ENCODE data around the gene KLHL20. TPM values are rescaled to one million over a fixed set of nuclear protein-coding genes. Genes with fewer than 3 reads are reported as not detected.

The KLHL20 gene
- total RNA-seq, 1 donor from 2014 or later = 26.6 TPM

DNA sequence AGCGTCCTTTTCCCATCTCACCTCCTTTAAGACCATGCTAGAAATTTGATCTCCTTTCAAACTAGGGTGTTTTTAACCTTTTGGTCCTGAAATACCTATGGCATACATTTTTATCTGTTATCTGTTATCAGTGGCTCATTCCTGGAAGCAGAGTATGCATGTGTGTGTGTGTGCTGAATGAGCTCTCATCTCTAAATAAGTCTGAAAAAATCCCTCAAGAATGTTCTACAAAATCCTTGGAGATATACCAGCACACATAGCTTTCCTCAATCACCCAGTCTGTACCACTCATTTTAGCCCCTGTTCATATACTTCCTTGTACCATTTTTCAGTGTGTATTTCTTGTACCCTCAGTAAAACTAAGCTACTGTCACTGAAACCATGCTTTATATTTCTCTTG is 103.7 kb downstream of the KLHL20 start:
- no peak overlapping the region for H3K4me3 ChIP-seq (ENCODE audit: low read length in 3 of 3)

DNA sequence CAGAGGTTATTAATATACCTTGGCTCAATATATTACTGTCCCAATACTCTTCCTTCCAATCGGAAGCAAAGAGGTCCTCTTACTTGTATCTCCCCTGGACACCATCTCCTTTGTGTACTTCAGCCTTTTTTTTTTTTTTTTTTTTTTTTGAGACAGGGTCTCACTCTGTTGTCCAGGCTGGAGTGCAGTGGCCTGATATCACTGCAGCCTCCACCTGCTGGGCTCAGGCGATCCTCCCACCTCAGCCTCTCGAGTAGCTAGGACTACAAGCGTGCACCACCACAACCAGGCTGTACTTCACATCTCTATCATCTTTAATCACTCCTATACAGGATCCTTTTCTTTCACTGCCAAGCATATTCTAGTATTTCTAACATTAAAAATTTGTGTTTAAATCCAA is 106.9 kb downstream of the KLHL20 start:
- no peaks in the 10 kb centered on the region for H3K27me3 ChIP-seq (ENCODE audit: control insufficient read depth in 3 of 3, insufficient read depth in 3 of 3, low read length in 3 of 3)
- no peak overlapping the region for H3K27ac ChIP-seq (ENCODE audit: low read depth, low read length)
- peaks cover 8 to 9% (median 8%) of the 10 kb centered on the region in 3 donors for H3K4me1 ChIP-seq (ENCODE audit: control insufficient read depth in 3 of 3, insufficient read depth in 3 of 3, low read length in 3 of 3)
- no peak overlapping the region for H3K9ac ChIP-seq (ENCODE audit: low read depth in 1 of 3, low read length in 3 of 3)
- H3K9me3 ChIP-seq (ENCODE audit: control insufficient read depth in 3 of 3, low read length in 3 of 3) = no peaks in the 10 kb centered on the region
- H3K4me3 ChIP-seq (ENCODE audit: low read length in 3 of 3) = no peak overlapping the region
- peaks cover 0 to 5% (median 3%) of the 10 kb centered on the region in 3 donors for H3K36me3 ChIP-seq (ENCODE audit: control insufficient read depth in 3 of 3, insufficient read depth in 3 of 3, low read length in 3 of 3)

More for the DNA sequence above, 103.7 kb downstream of the KLHL20 start:
- H3K4me1 ChIP-seq (ENCODE audit: control insufficient read depth in 3 of 3, insufficient read depth in 3 of 3, low read length in 3 of 3) = peaks cover 2 to 4% (median 3%) of the 10 kb centered on the region in 3 donors
- H3K9me3 ChIP-seq (ENCODE audit: control insufficient read depth in 3 of 3, low read length in 3 of 3) = no peaks in the 10 kb centered on the region
- H3K27me3 ChIP-seq (ENCODE audit: control insufficient read depth in 3 of 3, insufficient read depth in 3 of 3, low read length in 3 of 3) = no peaks in the 10 kb centered on the region
- no peak overlapping the region for H3K27ac ChIP-seq (ENCODE audit: low read depth, low read length)
- no peak overlapping the region for H3K9ac ChIP-seq (ENCODE audit: low read depth in 1 of 3, low read length in 3 of 3)
- H3K36me3 ChIP-seq (ENCODE audit: control insufficient read depth in 3 of 3, insufficient read depth in 3 of 3, low read length in 3 of 3) = peaks cover 0 to 5% (median 3%) of the 10 kb centered on the region in 3 donors

DNA sequence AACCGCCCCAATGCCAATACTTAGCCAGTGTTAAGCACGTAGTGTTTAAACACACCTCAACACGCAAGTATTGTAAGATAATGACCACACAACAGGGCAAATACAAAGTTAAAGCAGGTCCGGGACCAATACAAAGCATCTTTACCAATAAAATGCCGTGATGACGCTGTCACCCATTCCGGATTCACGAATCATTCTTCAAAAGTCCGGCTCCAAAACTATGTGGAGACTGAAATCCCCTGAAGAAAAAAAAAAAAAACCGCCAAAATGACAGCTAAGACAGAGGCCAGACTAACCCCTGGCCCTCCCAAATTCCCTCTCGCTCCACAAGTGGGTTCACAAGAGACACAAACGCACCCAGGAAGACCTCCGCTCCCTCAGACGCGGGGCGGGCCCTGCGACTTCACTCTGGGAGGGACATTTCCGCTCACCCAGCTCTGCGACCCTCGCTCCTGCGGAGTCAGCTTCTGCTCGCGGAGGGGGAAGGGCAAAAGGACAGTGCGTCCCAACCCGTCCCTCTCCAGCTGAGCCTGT is 109.1 kb downstream of the KLHL20 start:
- peak overlapping the region; percentile 99 for H3K27ac ChIP-seq (ENCODE audit: low read depth, low read length)
- H3K9me3 ChIP-seq (ENCODE audit: control insufficient read depth in 3 of 3, low read length in 3 of 3) = no peaks in the 10 kb centered on the region
- peak overlapping the region; percentile 94 to 98 (median 98) for H3K9ac ChIP-seq (ENCODE audit: low read depth in 1 of 3, low read length in 3 of 3)
- peaks cover 0 to 3% (median 0%) of the 10 kb centered on the region in 3 donors for H3K36me3 ChIP-seq (ENCODE audit: control insufficient read depth in 3 of 3, insufficient read depth in 3 of 3, low read length in 3 of 3)
- H3K4me1 ChIP-seq (ENCODE audit: control insufficient read depth in 3 of 3, insufficient read depth in 3 of 3, low read length in 3 of 3) = peaks cover 8 to 9% (median 8%) of the 10 kb centered on the region in 3 donors
- H3K4me3 ChIP-seq (ENCODE audit: low read length in 3 of 3) = peak overlapping the region; percentile 92 to 100 (median 95)
- no peaks in the 10 kb centered on the region for H3K27me3 ChIP-seq (ENCODE audit: control insufficient read depth in 3 of 3, insufficient read depth in 3 of 3, low read length in 3 of 3)

DNA sequence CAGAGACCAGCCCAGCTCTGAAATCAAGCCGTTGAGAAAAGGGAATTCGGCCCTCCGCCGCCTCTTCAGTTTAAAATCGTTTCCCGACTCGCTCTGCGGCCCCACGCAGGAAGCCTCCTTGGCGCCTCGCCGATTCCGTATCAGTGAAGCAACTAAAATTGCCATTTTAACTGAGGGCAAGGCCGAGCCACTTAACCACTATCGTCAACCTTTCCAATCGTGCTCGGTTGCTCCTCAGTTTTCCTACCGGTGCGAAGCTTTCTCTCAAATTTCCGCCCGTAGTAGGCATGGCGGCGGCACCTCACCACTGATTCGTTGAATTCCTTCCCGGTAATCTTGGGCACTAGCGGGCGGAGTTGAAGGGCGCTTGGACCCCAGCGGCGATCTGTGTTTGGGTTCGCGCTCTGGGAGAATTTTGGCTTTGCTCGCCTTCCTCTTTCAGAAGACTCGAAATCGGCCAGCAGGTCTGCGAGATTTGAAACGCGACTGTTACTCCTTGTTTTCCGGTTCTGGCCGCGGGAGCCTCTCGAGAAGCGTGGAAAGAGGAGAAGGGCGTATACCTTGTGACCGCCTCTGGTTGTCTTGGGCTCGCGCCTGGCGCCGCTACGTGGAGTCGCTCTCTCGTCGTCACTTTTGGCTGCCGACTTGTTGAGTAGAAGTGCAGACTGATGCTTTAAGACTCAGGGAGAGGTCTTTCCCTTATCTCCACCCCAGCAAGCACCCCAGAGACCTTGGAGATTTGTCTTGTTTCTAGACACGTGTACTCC is 109.7 kb downstream of the KLHL20 start, which contains the start of the genes CENPL and DARS2:
CENPL (minus strand) TSS at position 569 of the 767 bp plus-strand sequence. CDS start 13,584 bp downstream, outside the sequence.
DARS2 (plus strand) TSS at position 359 of the 767 bp plus-strand sequence. CDS start 557 bp downstream, outside the sequence.
- Histone ChIP-seq H3K4me3 (ENCODE audit: low read length in 3 of 3) (peak within 1 kb of the TSS; percentile 95 to 100 (median 98)), H3K9ac (ENCODE audit: low read depth in 1 of 3, low read length in 3 of 3) (peak within 1 kb of the TSS; percentile 94 to 98 (median 98)), H3K4me1 (ENCODE audit: control insufficient read depth in 3 of 3, insufficient read depth in 3 of 3, low read length in 3 of 3) (peaks cover 8 to 9% (median 8%) of the 10 kb centered on the region in 3 donors), H3K9me3 (ENCODE audit: control insufficient read depth in 3 of 3, low read length in 3 of 3) (no peaks in the 10 kb centered on the region), H3K27ac (ENCODE audit: low read depth, low read length) (peak within 1 kb of the TSS; percentile 99), H3K27me3 (ENCODE audit: control insufficient read depth in 3 of 3, insufficient read depth in 3 of 3, low read length in 3 of 3) (no peaks in the 10 kb centered on the region), H3K36me3 (ENCODE audit: control insufficient read depth in 3 of 3, insufficient read depth in 3 of 3, low read length in 3 of 3) (peaks cover 0 to 2% (median 0%) of the 10 kb centered on the region in 3 donors)

DNA sequence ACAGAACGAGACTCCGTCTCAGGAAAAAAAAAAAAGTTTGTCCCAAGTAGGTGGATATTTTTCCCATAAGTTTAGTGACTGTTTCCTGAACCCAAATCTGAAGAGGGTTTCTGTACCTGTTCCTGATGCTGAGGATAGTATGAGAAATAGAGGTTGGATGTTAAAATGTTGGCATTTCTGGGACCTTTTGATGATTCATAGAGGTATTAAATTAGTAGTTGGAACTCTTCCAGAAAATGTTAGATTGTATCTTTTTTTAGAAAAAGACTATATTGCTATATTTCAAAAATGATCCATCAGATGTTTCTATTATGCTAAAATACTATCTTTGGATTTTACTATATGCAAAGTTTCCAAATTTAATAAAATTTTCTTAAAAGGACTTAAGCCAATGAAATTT is 112.8 kb downstream of the KLHL20 start:
- Histone ChIP-seq H3K36me3 (ENCODE audit: control insufficient read depth in 3 of 3, insufficient read depth in 3 of 3, low read length in 3 of 3) (peaks cover 7 to 9% (median 8%) of the 10 kb centered on the region in 3 donors), H3K27ac (ENCODE audit: low read depth, low read length) (no peak overlapping the region), H3K9ac (ENCODE audit: low read depth in 1 of 3, low read length in 3 of 3) (no peak overlapping the region), H3K4me3 (ENCODE audit: low read length in 3 of 3) (no peak overlapping the region), H3K27me3 (ENCODE audit: control insufficient read depth in 3 of 3, insufficient read depth in 3 of 3, low read length in 3 of 3) (no peaks in the 10 kb centered on the region), H3K4me1 (ENCODE audit: control insufficient read depth in 3 of 3, insufficient read depth in 3 of 3, low read length in 3 of 3) (peaks cover 8 to 9% (median 8%) of the 10 kb centered on the region in 3 donors), H3K9me3 (ENCODE audit: control insufficient read depth in 3 of 3, low read length in 3 of 3) (no peaks in the 10 kb centered on the region)

DNA sequence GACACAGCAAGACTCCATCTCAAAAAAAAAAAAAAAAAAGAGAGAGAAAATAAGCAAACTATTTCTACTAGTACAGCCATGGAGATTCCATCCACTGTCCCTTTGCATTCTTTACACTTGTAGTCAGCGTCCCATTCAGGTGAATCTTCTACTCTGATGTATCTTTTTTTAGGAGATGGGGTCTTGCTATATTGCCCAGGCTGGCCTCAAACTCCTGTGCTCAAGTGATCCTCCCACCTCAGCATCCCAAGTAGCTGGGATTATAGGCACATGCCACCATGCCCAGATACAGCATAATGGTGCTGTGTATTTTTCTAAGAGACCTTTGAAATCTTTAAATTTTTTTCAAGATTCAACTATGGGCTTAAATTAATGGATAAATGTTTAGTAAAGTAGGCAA is 118.0 kb downstream of the KLHL20 start:
- H3K4me1 ChIP-seq (ENCODE audit: control insufficient read depth in 3 of 3, insufficient read depth in 3 of 3, low read length in 3 of 3) = no peaks in the 10 kb centered on the region
- no peaks in the 10 kb centered on the region for H3K9me3 ChIP-seq (ENCODE audit: control insufficient read depth in 3 of 3, low read length in 3 of 3)
- H3K36me3 ChIP-seq (ENCODE audit: control insufficient read depth in 3 of 3, insufficient read depth in 3 of 3, low read length in 3 of 3) = peaks cover 10 to 24% (median 11%) of the 10 kb centered on the region in 3 donors
- H3K9ac ChIP-seq (ENCODE audit: low read depth in 1 of 3, low read length in 3 of 3) = no peak overlapping the region
- no peak overlapping the region for H3K4me3 ChIP-seq (ENCODE audit: low read length in 3 of 3)
- H3K27ac ChIP-seq (ENCODE audit: low read depth, low read length) = no peak overlapping the region
- no peaks in the 10 kb centered on the region for H3K27me3 ChIP-seq (ENCODE audit: control insufficient read depth in 3 of 3, insufficient read depth in 3 of 3, low read length in 3 of 3)

Small RNAs within 50 kb of the gene (small RNA-seq; reads per million reads assigned to genes)
- gene BX248409.1 (not detected), gene RF00019 (not detected)

Other genes with a start within 250 kb of the KLHL20 start
- gene PRDX6, start 237.6 kb upstream of the KLHL20 start, total RNA-seq = 304 TPM
- under 0.01 TPM for gene SLC9C2, start 111.9 kb upstream of the KLHL20 start, total RNA-seq
- not detected for gene TEX50, start 79.6 kb upstream of the KLHL20 start, total RNA-seq
- not detected for gene ANKRD45, start 45.1 kb upstream of the KLHL20 start, total RNA-seq
- 11.5 TPM for gene DARS2, start 109.7 kb downstream of the KLHL20 start, total RNA-seq
- gene CENPL, start 109.9 kb downstream of the KLHL20 start, total RNA-seq = 9.9 TPM
- gene GAS5, start 153.0 kb downstream of the KLHL20 start, total RNA-seq = 743 TPM
- gene ZBTB37, start 153.4 kb downstream of the KLHL20 start, total RNA-seq = 12.0 TPM
- gene SERPINC1, start 202.3 kb downstream of the KLHL20 start, total RNA-seq = not detected